NCI-H2081 treated with DMSO at 0.1 percent for 48 hours (cell line): ENCODE measurements around the gene NIPAL1.

ENCODE experiments used
- DNase-seq: peaks from one replicate; lab custom pipeline; 2025; lab: John Stamatoyannopoulos, UW

Gene NIPAL1

GRCh38 chr4:48027653-48028052 is 11.1 kb downstream of the NIPAL1 start:
- no peak for DNase-seq

DNA sequence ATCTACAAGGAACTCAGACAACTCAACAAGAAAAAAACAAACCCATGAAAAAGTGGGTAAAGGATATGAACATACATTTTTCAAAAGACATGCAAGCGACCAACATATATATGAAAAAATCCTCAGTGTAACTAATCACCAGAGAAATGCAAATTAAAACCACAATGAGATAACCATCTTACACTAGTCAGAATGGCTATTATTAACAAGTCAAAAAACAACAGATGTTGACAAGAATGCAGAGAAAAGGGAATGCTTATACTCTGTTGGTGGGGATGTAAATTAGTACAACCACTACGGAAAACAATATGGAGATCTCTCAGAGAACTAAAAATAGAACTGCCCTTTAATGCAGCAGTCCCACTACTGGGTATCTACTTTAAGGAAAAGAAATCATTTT is 12.1 kb downstream of the NIPAL1 start:
- no peak for DNase-seq

DNA sequence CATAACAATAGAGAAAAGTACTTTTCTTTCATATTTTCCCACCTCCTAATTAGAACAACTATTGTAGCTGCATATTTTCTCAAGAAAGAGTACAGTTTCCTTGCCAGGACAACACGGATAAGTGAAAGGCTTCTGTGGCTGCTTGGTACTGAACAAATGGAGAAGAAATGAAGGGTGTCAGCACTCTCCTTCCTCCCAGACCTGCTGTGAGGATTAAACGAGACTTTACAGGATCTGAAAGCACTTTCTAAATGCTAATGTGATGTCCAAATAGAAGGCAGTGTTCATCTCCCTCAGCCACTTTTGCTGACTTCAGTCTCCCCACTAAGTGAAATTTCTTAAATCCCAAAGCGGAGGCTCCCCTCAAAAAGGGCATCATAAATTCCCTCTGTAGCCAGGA is 13.9 kb downstream of the NIPAL1 start:
- no peak for DNase-seq

DNA sequence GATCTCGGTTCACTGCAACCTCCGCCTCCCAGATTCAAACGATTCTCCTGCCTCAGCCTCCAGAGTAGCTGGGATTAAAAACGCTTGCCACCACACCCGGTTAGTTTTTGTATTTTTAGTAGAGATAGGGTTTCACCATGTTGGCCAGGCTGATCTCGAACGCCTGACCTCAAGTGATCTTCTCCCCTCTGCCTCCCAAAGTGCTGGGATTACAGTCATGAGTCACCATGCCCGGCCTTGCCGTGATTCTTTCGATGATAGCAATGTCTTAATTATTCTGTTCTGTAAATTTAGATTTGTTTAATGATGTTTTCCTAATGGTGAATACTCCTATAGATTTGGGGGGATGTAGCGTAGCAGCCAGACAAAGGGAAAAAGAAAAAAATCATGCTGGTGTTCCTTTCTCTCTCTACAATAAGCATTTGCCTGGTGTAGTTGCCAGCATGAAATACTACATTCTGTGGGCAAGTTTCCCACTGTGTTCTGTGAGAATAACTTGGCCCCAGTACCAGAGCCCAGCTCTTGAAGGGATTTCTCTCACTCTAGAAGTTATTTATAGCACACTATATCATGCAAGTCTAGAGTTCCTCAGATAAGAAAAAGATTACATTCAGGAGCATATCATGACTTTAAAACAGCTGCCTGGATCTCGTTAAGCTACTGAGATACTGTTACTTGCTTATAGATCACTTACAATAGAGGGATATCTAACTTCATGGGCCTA is 15.4 kb downstream of the NIPAL1 start:
- DNase-seq: no peak

DNA sequence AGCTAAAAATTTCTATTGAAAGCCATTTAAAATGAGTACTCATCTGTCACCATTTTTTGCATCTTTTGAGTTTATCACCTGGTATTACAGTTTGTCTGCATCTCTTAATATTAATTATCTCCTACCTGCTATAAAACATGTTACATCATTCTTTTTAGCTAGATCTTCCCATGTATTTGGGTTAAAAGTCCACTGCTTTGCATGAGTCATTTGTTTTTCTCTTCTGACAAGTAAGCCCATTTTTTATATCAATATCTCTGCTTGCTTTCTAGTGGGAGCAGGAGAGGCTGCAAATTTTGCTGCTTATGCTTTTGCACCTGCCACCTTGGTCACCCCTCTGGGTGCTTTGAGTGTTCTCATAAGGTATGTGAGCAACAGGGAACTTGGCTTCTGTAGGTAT is 16.1 kb downstream of the NIPAL1 start:
- DNase-seq: no peak

- DNase-seq: no peak
Observed at GRCh38 chr4:48033412-48033811, 16.8 kb downstream of the NIPAL1 start.

- DNase-seq: no peak
Observed at GRCh38 chr4:48033825-48034413, 17.3 kb downstream of the NIPAL1 start.

GRCh38 chr4:48035952-48036351 is 19.4 kb downstream of the NIPAL1 start:
- DNase-seq: no peak

DNA sequence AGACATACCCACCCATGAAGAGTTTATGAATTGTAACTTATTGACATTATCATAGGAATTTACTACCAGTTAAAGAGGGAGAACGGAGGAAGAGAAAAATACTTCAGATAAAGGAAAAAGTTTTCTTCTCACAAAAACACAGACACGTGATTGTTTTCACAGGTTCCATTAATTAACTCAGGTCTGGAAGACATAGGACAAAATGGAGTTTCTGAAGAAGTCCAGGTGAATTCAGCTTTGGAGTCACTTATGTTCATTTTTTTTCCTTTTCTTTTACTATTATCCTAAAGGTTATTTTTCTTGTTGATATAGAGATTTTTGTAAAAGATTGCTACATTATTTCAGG is 20.5 kb downstream of the NIPAL1 start:
- DNase-seq: no peak

DNA sequence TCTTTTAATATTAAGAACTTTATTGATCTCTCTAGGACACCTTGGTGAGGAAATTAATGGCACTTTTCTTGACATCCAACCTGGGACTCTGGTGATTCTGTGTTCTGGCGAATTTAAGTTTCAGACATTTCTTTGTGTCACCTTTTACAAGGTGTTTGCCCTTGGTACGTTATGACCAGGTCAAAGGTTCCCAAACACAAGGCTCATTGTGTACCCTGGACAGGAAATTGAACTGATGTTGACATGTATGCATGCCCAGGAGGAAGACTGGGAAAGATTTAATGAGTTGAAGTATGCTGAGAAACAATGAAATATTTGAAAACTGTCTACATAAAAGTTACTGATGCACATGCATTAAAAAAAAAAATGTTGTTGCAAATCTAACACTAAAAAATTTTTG is 22.1 kb downstream of the NIPAL1 start:
- DNase-seq: no peak

- no peak for DNase-seq
Observed at GRCh38 chr4:48039561-48039960, 23.0 kb downstream of the NIPAL1 start.

DNA sequence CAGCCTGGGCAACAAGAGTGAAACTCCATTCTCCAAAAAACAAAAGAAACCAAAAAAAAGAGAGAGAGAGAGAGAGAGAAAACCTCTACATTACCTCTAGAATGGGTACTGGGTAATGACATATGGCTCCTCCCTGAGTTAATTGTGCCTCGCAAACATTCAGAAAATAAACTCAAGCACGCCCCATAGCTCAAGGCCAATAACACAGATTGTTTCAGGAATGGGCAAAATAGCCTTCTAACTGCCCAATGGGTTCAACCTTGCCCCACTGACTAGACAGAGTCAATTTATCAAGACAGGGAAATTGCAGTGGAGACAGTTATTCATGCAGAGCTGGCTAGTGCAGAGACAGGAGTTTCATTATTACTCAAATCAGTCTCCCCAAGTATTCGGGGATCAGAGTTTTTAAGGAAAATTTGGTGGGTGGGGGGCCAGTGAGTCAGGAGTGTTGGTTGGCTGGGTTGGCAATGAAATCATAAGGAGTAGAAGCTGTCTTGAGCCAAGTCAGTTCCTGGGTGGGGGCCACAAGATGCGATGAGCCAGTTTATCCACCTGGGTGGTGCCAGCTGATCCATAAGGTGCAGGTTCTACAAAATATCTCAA is 25.1 kb downstream of the NIPAL1 start:
- no peak for DNase-seq

GRCh38 chr4:48042979-48043461 is 26.4 kb downstream of the NIPAL1 start:
- no peak for DNase-seq

GRCh38 chr4:48043504-48043903 is 26.9 kb downstream of the NIPAL1 start:
- DNase-seq: no peak

GRCh38 chr4:48044298-48044697 is 27.7 kb downstream of the NIPAL1 start:
- no peak for DNase-seq

- DNase-seq: no peak
Observed at GRCh38 chr4:48046059-48046458, 29.5 kb downstream of the NIPAL1 start.

DNA sequence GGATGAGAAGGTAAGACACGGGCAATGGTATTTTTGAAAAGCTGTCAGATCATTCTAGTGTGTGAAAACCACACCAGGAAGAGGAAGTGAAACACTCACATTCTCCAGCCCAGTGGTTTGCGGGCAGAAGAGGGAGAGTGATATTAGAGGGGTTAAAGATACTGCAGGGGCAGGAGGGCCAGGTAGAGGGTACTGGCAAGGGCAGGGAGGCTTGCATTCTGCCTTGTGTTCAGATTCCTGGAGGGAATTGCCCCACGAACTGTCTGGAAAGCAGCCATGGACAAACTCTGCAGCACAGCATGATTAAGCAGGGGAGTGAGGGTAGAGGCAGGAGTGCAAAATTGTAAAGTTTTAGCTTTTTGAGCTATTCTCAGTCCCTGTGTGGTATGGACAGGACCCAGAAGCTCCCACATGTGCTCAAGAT is 30.9 kb downstream of the NIPAL1 start:
- DNase-seq: no peak

- no peak for DNase-seq
Observed at GRCh38 chr4:48047896-48048295, 31.3 kb downstream of the NIPAL1 start.

- DNase-seq: no peak
Observed at GRCh38 chr4:48049483-48049882, 32.9 kb downstream of the NIPAL1 start.

DNA sequence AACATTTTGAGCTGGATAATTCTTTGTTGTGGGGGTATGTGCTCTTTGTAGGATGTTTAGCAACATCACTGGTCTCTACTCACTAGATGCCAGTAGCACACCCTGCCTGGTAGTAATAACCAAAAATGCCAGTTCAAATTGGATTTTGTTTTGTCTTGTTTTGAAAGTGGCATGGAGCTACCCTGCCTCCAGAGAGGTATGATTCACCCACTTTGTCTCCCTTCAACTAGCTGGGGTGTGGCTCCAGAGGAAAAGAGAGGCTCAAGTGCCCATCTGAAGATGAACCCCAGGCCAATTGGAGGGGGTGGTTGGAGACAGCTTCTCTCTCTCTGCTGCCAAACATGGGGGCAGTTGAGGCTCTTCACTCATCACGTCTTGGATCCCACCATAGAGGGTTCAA is 34.5 kb downstream of the NIPAL1 start:
- DNase-seq: no peak

- no peak for DNase-seq
Observed at GRCh38 chr4:48058617-48059530, 42.3 kb downstream of the NIPAL1 start.

- no peak for DNase-seq
Observed at GRCh38 chr4:48064349-48064748, 47.8 kb downstream of the NIPAL1 start.
